SU-DHL-6 (cell line): ENCODE results near the gene CLPSL2.

Experiments used
- H2AFZ ChIP-seq: fragments of 200-600 bp; sonication (generic); 2 replicates; pipeline ENCODE4 v1.6.1; 2014; ENCODE audit warnings: low read depth, mild to moderate bottlenecking, moderate library complexity, mixed read lengths, antibody characterized with exemption, low read length; ENCODE audit not compliant: severe bottlenecking
- H3F3A ChIP-seq: fragments of 200-600 bp; shearing (Covaris generic); 2 replicates; pipeline ENCODE4 v1.6.0; 2016; ENCODE audit warnings: antibody characterized with exemption, mild to moderate bottlenecking; ENCODE audit not compliant: insufficient read depth
- H3K27ac ChIP-seq: fragments of 200-600 bp; sonication (generic); 2 replicates; pipeline ENCODE4 v1.5.1; 2016; ENCODE audit warnings: low read depth, mild to moderate bottlenecking, low read length, moderate library complexity, mixed read lengths
- H3K27me3 ChIP-seq: fragments of 200-600 bp; sonication (generic), shearing (Covaris generic); 2 replicates; pipeline ENCODE4 v1.6.0; 2014; ENCODE audit warnings: mild to moderate bottlenecking, low read length
- H3K36me3 ChIP-seq: fragments of 200-600 bp; sonication (generic); 2 replicates; pipeline ENCODE4 v1.6.1; 2014; ENCODE audit warnings: mild to moderate bottlenecking, low read length, mixed read lengths
- H3K4me2 ChIP-seq: fragments of 300-600, 200-600 bp; shearing (Covaris generic), sonication (generic); 2 replicates; pipeline ENCODE4 v1.6.0; 2014; ENCODE audit warnings: low read length, low read depth, mild to moderate bottlenecking; ENCODE audit not compliant: poor library complexity, severe bottlenecking
- H3K4me3 ChIP-seq: fragments of 200-600 bp; sonication (generic); 2 replicates; pipeline ENCODE4 v1.5.1; 2014; ENCODE audit warnings: antibody characterized with exemption, low read length, mild to moderate bottlenecking, mixed read lengths; ENCODE audit not compliant: insufficient read depth, poor library complexity, severe bottlenecking
- H3K79me2 ChIP-seq: fragments of 200-600 bp; sonication (generic); 2 replicates; pipeline ENCODE4 v1.6.1; 2014; ENCODE audit warnings: mild to moderate bottlenecking, low read length, moderate library complexity; ENCODE audit not compliant: insufficient read depth
- H3K9ac ChIP-seq: fragments of 200-600 bp; sonication (generic); 2 replicates; pipeline ENCODE4 v1.7.0; 2014; ENCODE audit warnings: mild to moderate bottlenecking, low read length
- H3K9me2 ChIP-seq: fragments of 200-600 bp; sonication (generic); replicated peaks from 2 replicates; pipeline ENCODE4 v1.6.1; 2014; ENCODE audit warnings: low read length; ENCODE audit not compliant: insufficient read depth
- H3K9me3 ChIP-seq: fragments of 200-600 bp; sonication (generic); 2 replicates; pipeline ENCODE4 v1.6.1; 2014; ENCODE audit warnings: low read length, mixed read lengths; ENCODE audit not compliant: insufficient read depth
- H4K20me1 ChIP-seq: fragments of 200-600 bp; sonication (generic); 2 replicates; pipeline ENCODE4 v1.6.1; 2014; ENCODE audit warnings: low read depth, mild to moderate bottlenecking, antibody characterized with exemption, low read length, moderate library complexity, mixed read lengths
- CTCF ChIP-seq: fragments of 200-600 bp; sonication (generic); IDR thresholded peaks from one replicate; pipeline ENCODE4 v1.5.1; 2017; ENCODE audit warnings: antibody characterized with exemption, mild to moderate bottlenecking, low read length, moderate library complexity; ENCODE audit not compliant: insufficient read depth, poor library complexity, severe bottlenecking
- EZH2phosphoT487 ChIP-seq: fragments of 200-600 bp; sonication (generic), shearing (Covaris generic); conservative IDR thresholded peaks from 2 replicates; pipeline ENCODE4 v1.6.1; 2018; ENCODE audit warnings: mild to moderate bottlenecking, antibody characterized with exemption, low read length, moderate library complexity, mixed read lengths

CLPSL2 gene

GRCh38 chr6:35755278-35755924, 21.0 kb upstream of the CLPSL2 start:
- Histone ChIP-seq H3K9me2 (no peaks in the 10 kb centered on the region), H3K27me3 (no peaks in the 10 kb centered on the region), H3K36me3 (no peaks in the 10 kb centered on the region), H3K79me2 (no peaks in the 10 kb centered on the region), H3K9me3 (no peaks in the 10 kb centered on the region), H3K4me2 (no peak overlapping the region), H3K9ac (no peak overlapping the region), H3K27ac (no peak overlapping the region), H3F3A (no peaks in the 10 kb centered on the region), H2AFZ (no peak overlapping the region), H3K4me3 (no peak overlapping the region), H4K20me1 (no peaks in the 10 kb centered on the region)
- TF ChIP-seq CTCF (no peak), EZH2phosphoT487 (no peak)

- H3K4me2 ChIP-seq = no peak overlapping the region
- no peaks in the 10 kb centered on the region for H3K27me3 ChIP-seq
- no peak overlapping the region for H2AFZ ChIP-seq
- no peaks in the 10 kb centered on the region for H3K36me3 ChIP-seq
- TF ChIP-seq EZH2phosphoT487 = no peak
- peak; percentile 88 for TF ChIP-seq CTCF
- no peaks in the 10 kb centered on the region for H3K79me2 ChIP-seq
- H3K9me3 ChIP-seq = no peaks in the 10 kb centered on the region
- H3F3A ChIP-seq = no peaks in the 10 kb centered on the region
- H3K4me3 ChIP-seq = no peak overlapping the region
- H3K27ac ChIP-seq = no peak overlapping the region
- no peak overlapping the region for H3K9ac ChIP-seq
- H4K20me1 ChIP-seq = no peaks in the 10 kb centered on the region
- H3K9me2 ChIP-seq = no peaks in the 10 kb centered on the region
Observed at GRCh38 chr6:35757456-35758123, 18.8 kb upstream of the CLPSL2 start.

GRCh38 chr6:35759426-35759825, 17.0 kb upstream of the CLPSL2 start:
- H2AFZ ChIP-seq = peak overlapping the region; percentile 2
- no peak overlapping the region; the same call in 1 of the 2 replicates for H3K9ac ChIP-seq
- H3K36me3 ChIP-seq = no peaks in the 10 kb centered on the region
- no peaks in the 10 kb centered on the region for H3K79me2 ChIP-seq
- H3K4me3 ChIP-seq = no peak overlapping the region
- H3K9me3 ChIP-seq = no peaks in the 10 kb centered on the region
- H3K27ac ChIP-seq = peak overlapping the region; percentile 41
- H3K9me2 ChIP-seq = no peaks in the 10 kb centered on the region
- TF ChIP-seq EZH2phosphoT487 = no peak
- TF ChIP-seq CTCF = no peak
- H4K20me1 ChIP-seq = no peaks in the 10 kb centered on the region
- peak overlapping the region; percentile 38 for H3K4me2 ChIP-seq
- no peaks in the 10 kb centered on the region for H3K27me3 ChIP-seq
- no peaks in the 10 kb centered on the region for H3F3A ChIP-seq
